GM21381 (cell line): ENCODE data around the gene ARHGEF37.
"Not testable (repeated sequence)": the region's sequence is repeated elsewhere in the genome, so short reads cannot be mapped to it uniquely, and the experiment has no call there.

Experiments used
- ATAC-seq: cut with Tn5 transposase; IDR thresholded peaks from one replicate; pipeline ENCODE4 v1.9.1; 2021; ENCODE audit warnings: mild to moderate bottlenecking, moderate library complexity; ENCODE audit not compliant: unreplicated experiment

ARHGEF37 gene

DNA sequence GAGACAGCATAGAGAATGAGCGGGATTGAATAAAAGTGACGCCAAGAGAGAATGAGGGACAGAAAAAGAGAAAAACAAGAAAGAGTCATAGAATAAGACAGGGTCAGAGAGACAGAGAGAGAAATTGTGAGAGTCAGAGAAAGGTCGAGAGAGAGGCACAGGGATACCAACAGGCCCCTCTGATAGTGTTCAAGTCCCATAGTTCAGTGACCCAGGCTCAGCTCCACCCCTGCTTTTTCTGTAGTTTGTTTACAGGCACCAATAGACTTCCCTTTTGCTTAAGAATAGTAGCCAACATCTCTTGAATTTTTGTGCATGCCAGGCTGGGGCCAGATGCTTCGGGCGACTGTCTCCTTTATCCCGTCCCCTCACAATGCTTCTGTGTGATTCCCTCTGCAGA lies 62.5 kb downstream of the ARHGEF37 start:
- no peak for ATAC-seq

DNA sequence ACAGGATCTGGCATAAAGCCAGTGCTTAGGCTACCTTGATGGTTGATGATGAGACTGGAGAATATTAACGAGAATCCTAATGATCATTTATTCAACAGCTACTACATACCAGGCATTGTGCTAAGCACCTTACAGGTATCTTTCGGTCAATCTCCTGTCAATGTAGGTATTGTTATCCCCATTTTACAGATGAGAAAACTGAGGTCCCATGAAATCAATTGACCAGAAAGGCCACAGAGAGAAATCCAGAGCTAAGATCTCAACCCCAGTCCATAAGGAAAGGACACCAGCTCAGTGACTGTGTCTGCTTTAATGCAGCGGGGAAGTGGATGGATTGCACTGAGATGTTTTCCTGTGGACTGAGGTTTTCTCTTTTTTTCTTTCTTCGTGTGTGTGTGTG lies 63.3 kb downstream of the ARHGEF37 start:
- ATAC-seq = no peak

DNA sequence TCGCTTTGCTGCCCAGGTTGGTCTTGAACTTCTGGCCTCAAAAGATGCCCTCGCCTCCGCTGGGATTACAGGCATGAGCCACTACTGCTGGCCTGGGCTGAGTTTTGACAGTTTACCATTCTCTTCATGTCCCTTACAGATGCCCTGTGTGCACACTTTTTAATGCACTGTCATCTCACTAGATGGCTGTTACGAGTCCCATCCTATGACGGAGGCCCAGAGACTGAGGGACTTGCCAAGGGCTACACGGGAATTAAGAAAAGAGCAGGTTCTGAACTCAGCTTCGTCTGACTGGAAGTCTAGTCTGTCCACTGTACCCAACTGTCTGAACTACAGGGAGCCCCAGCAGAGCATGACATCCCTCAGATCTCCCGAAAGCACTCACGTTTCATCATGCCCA lies 63.9 kb downstream of the ARHGEF37 start:
- ATAC-seq = no peak

DNA sequence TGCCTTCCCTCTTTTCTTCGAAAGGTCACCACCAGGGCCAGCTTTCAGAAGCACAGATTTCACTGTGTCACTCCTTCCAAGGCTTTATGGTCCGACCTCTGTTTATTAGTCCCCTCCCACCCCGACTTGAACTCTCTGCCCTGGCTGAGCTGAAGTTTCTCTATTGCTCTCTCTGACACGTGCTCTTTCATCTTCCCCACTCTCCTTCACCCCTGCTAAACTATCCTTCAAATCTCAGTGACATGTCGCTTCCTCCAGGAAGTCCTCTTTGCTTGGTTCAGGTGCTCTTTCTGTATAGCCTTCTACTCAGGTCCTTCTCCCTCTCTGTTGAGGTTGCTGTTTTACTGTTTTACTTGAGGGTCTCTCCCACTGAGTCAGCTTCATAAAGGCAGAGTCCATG lies 64.4 kb downstream of the ARHGEF37 start:
- no peak for ATAC-seq

DNA sequence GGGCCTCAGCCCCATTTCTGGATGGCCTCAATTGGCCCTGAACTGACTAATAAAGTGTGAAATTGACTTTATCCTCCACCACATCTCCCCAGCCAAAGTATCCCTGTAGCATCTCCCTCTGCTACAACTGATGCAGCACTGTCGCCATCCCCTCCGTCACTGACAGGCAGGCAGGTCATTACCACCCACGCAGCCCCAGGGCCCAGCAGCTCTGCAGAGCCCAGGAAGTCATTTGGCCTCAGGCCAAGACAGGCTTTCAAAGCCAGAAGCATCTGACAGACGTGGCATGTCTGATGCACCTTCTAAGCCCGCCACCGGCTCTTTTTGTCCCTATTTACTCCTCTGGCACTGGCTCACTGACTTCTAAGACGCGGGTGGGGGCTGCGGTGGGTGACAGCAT lies 65.3 kb downstream of the ARHGEF37 start:
- ATAC-seq = no peak

DNA sequence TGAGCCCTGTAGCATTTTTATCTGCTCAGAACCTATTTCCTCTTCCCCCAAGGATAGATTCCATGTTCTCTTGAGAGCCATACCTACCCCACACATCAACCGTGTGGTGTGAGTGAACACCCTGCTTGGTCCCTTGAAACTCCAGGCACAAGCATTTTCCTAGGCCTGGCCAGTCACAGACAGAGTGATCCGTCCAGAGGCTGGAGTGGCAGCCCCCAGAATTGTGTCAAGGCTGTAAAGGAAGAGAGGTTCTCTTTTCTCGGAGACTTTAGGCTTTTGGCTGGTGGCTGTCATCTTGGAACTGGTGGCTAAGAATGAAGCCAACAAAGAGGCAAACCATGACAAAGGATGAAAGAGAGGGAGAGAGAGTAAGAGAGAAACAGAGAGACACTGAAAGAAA lies 66.0 kb downstream of the ARHGEF37 start:
- no peak for ATAC-seq

DNA sequence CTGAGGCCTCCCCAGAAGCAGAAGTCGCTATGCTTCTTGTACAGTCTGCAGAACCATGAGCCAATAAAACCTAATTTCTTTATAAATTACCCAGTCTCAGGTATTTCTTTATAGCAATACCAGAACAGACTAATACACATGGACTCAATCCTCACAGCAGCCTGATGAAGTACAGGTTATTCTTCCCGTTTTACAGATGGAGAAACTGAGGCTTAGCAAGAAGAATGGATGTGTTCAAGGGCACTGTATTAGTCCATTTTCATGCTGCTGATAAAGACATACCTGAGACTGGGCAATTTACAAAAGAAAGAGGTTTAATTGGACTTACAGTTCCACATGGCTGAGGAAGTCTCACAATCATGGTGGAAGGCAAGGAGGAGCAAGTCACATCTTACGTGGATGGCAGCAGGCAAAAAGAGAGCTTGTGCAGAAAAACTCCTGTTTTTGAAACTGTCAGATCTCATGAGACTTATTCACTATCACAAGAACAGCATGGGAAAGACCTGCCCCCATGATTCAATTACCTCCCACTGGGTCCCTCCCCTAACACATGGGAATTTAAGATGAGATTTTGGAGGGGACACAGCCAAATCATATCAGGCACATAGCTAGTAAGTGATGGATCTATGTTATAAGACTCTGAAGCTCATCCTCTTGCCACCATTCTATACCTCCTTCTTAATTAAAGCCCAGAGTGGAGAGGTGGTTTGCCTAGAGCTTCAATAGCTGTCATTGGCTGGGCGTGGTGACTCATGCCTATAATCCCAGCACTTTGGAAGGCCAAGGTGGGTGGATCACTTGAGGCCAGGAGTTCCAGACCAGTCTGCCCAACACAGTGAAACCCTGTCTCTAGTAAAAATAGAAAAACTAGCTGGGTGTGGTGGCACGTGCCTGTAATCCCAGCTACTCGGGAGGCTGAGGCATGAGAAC lies 67.4 kb downstream of the ARHGEF37 start:
- ATAC-seq = not testable (repeated sequence)

DNA sequence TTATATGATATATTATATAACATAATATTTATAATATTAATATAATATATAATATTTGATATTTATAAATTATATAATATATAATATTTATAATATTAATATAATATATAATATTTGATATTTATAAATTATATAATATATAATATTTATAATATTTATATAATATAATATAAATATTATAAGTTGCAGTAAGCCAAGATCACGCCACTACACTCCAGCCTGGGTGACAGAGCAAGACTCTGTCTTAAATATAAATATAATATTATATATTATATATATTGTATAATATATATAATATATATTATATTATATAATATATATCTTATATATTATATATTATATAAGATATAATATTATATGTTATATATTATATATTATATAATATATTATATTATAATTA lies 68.4 kb downstream of the ARHGEF37 start:
- not testable (repeated sequence) for ATAC-seq

DNA sequence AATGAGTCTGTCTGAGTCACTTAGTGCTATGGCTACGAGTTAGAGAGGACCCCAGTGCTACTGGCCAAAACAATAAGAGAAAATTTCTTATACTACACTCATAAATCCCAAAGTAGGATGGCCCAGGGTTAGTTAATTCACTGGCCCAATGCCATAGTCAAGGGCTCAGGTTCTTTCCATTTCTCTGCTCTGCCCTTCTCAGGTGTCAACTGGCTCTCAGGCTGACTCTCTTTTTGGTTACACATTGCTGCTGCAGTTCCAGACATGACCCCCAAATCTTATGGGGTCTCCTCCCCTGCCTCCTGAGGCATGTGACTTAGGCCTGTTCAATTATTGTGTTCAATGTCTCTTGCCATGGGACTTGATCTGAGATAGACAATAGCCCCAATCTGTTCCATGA lies 70.4 kb downstream of the ARHGEF37 start:
- ATAC-seq = no peak

DNA sequence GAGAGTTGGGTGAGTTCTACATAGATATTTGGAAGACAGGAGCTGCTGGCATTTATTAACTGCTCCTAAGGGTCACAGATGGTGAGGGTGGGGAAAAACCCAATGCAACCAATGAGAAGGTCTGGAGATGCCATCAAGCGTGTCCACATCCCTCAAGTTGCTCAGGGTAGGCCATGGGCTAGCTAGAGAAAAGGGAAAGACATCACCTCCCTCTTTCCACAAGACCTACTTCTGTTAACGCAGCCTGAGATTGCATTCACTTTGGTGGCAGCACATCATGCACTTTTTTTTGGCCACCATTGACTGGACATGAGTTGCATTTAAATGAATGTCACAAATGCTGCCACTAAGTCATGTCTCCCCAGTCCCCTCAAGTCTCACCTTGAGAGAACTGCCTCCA lies 71.4 kb downstream of the ARHGEF37 start:
- no peak for ATAC-seq

DNA sequence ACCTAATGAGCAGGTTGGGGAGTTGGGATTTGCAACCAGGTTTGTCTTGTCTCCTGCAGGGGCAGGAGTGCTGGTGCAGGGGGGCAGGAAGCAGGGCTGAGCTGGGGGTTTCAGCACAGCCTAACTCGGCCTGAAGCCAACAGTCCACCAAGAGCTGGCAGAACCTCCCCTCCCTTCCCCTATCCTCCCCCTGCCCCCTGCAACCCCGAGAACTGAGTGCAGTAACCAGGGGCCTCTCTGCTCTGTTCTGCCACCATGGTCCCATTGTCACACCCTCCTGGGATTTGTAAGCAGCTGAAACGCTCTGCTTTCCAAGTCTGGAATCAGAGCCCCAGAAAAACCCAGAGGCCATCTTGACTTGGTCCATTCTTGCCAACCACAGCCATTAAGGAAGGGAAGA lies 72.9 kb downstream of the ARHGEF37 start:
- ATAC-seq = no peak

DNA sequence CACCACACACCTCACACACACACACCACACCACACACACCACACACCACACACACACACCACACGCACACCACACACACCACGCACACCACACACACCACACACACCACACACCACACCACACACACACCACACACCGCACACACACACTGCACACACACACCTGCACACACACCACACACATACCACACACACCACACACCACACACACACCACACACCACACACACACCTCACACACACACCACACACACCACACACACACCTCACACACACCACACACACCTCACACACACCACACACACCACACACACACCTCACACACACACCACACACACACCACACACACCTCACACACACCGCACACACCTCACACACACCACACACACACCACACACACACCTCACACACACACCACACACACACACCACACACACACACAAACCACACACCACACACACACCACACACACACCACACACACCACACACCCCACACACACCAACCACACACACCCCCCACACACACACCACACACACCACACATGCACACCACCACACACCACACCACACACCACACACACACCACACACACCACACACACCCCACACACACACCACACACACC lies 73.7 kb downstream of the ARHGEF37 start:
- ATAC-seq = no peak

DNA sequence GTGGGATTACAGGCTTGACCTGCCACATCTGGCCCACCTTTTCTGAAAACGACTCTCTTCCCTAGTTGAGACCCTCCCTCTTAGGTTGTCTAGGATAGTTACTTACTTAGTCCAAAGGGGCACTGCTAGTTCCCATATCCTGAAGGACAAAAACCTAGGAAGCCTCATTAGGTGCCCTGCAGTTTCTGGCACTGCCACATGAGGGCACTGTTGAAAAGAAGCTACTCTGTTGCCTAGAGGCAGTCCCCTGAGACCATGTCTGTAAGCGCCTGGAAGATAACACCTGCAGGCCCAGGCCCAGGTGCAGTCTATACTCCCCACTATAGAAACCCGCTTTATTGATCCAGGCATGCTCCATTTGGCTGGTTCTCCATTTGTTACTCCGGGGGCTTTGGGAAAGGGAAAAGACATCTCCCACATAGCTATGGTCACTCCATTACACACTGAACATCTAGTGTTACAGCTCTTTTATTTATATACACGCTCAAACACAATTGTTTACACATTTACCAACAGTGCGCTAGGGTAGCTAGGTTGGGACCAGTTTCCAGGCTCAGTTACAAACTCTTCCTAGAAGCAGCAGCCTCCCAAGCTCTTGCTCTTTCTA lies 75.4 kb downstream of the ARHGEF37 start:
- ATAC-seq = no peak

DNA sequence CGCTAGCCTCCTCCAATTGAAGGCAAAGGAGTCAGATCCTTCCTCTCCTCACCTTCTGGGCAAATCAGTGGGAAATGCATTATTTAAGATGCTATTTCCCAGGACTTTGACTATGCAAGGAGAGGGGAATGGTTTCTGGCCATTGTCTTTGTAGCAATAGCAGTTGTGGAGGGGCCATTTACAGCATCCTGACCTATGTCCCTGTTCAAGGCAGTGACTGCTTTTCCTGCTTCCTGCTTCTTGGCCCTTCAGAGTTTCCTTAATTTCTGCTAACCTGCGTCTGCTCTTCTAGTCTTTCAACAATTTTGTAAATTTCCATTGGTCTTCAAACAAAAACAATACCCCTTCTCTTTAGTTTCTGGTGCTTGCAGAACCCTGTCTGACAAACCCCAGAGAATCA lies 76.0 kb downstream of the ARHGEF37 start:
- ATAC-seq = no peak

DNA sequence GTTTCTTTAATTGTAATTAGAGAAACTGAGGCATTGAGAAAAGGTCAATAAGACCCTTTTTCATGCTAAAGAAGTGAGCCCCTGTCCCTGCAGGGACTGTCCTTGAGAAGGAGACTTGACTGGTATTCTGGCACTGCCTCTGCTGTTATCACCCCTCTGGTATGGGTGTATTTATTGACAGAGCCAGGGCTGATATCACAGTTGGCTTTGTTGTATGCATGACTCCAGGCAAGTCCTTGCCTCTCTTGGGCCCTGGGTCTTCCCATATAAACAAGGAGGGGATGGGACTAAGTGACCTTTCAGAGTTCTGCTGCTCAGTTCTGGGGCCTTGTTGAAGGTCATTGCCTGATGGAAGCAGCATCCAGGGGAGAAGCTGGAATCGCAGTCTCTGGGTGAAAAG lies 77.0 kb downstream of the ARHGEF37 start:
- no peak for ATAC-seq

DNA sequence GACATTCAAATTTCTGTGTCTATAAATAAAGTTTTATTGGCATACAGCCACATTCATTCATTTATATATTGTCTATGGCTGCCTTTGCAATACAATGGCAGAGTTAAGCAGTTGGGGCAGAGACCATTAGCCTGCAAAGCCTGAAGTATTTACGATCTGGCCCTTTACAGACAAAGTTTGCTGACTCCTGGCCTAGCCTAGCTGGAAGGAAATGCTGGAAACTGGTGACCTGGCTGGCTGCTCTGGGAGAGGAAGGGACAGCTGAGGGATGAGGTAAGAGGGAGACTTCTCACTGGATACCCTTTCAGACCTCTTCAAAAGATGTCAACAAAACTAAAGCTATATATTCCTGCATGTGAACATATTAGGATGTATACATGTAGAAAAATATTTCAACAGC lies 82.8 kb downstream of the ARHGEF37 start:
- no peak for ATAC-seq

DNA sequence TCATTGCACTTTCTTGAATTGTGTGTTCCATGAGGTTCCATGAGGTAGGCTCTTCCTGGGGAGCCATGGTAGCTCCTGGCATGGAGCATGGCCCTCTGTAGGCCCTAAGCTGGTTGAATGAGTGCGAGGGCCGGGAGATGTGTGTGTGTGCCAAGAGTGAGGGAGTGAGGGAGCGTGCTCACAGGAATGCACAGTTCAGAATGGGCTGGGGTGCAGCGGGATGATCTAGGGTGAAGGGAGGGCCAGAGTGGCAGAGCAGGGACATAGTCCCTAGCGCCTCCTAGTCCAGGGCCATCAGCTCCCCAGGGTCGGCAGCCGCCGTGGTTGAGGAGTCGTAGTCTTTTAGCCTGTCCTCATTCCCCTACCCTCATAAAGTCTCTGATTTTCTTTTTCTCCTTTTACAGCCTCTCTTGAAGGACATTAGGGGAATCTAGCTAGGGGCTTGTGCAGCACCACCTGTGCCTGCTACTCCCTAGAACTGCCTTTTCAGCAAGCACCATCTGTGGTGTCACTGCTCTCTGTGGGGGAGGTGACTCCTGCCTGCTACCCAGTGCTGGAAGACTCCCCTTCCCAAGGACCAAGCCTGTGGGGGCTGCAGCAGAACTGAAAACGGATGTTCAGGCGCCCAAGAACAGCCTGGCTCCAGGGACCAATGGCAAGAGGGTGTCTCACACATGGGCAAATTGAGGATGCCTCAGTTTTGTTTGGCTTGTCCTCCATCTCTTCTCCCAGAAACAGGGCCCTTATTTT lies 83.5 kb downstream of the ARHGEF37 start:
- no peak for ATAC-seq

DNA sequence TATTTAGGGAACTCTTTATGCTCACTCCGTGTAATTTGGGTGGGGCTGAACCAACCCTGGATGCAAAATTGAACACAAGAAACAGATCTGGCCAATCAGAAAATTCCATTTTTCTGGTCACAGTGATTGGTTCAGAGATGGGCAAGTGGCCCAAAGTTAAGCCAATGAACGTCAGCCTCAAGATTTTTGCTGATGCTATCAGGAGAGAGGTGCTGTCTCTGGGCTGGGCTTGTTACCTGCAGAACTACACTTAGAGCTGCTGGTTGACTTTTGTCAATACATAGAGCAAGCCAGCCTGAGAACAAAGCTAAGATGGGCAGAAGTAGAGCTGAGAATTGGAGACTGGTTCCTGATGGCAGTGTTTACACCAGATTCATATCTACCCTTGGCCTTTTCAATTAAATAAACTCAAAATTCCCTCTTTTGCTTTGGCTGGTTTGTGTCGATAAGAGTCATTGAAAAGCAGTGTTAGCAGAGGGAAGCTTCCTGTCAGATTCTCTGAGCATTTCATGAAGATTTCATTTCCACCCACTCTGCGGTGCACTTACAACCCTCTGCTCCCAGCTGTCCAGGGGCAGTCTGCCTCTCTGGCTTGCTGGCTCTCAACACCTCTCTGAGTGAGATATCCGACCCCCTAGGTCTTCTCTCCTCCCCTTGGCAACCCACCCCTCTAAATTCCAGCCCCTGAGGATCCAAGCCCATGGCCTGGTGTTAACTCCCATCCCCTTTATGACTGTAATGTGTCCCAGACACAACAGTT lies 84.3 kb downstream of the ARHGEF37 start:
- ATAC-seq = no peak

DNA sequence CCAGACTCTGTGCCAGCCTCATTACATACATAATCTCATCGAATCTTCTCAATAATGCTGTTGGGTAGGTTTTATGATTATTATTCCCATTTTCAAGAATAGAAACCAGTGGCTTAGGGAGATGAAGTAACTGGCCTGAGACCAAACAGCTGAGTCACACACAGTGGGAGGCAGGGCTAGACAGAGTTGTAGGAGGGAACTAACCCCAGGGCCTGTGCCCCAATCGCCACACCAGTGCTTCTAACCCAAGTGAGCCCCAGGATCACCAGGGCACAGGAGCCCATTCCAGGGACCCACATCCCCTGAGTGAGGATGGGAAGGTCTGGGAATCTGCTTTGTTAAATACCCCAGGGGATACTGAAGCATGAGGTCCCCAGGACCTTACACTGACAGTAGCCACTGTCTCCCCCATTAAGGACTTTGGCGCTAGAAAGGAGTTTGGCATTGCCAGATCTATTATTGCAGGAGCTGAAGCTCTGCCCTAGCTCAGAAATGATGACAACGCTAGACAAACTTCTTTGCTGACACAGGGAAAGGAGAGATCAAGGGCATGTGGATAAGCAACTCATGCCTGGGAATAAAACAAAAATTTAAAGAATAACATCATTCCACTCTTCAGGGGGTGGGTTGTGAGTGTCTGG lies 85.0 kb downstream of the ARHGEF37 start:
- no peak for ATAC-seq
